GM04503 (cell line): Measurements from ENCODE around the gene DCDC2C.
"Not testable (repeated sequence)": the region's sequence is repeated elsewhere in the genome, so short reads cannot be mapped to it uniquely, and the experiment has no call there.

Experiments
- DNase-seq: peaks from one replicate; pipeline ENCODE4 v3.0.0-alpha.2; 2012; ENCODE audit warnings: low read depth

The DCDC2C gene

GRCh38 chr2:3703236-3703756 is at the start of gene DCDC2C:
DCDC2C (plus strand) TSS chr2:3703575; CDS start chr2:3703752, 177 bp downstream.
- no peak for DNase-seq

GRCh38 chr2:3654011-3654410 is 49.4 kb upstream of the DCDC2C start:
- no peak for DNase-seq

- DNase-seq, result no peak
Observed at GRCh38 chr2:3654531-3655225, 48.7 kb upstream of the DCDC2C start.

- no peak for DNase-seq
Observed at GRCh38 chr2:3655871-3656761, 47.3 kb upstream of the DCDC2C start.

- DNase-seq, result no peak
Observed at GRCh38 chr2:3656762-3657721, 46.3 kb upstream of the DCDC2C start.

GRCh38 chr2:3657881-3658280 is 45.5 kb upstream of the DCDC2C start, which contains the start of gene ALLC:
ALLC (plus strand) TSS chr2:3658200; CDS start chr2:3671158, 12,958 bp downstream.
- DNase-seq, result no peak

GRCh38 chr2:3659447-3660432 is 43.6 kb upstream of the DCDC2C start:
- no peak for DNase-seq

- DNase-seq, result not testable (repeated sequence)
Observed at GRCh38 chr2:3660640-3661039, 42.7 kb upstream of the DCDC2C start.

GRCh38 chr2:3661149-3661660 is 42.2 kb upstream of the DCDC2C start:
- DNase-seq, result no peak

GRCh38 chr2:3662239-3662638 is 41.1 kb upstream of the DCDC2C start:
- no peak for DNase-seq

- DNase-seq, result no peak
Observed at GRCh38 chr2:3664118-3664517, 39.3 kb upstream of the DCDC2C start.

- no peak for DNase-seq
Observed at GRCh38 chr2:3664925-3665324, 38.5 kb upstream of the DCDC2C start.

GRCh38 chr2:3665886-3666612 is 37.3 kb upstream of the DCDC2C start:
- no peak for DNase-seq

- no peak for DNase-seq
Observed at GRCh38 chr2:3666613-3666975, 36.8 kb upstream of the DCDC2C start.

- DNase-seq, result no peak
Observed at GRCh38 chr2:3667151-3667631, 36.2 kb upstream of the DCDC2C start.

GRCh38 chr2:3669656-3670055 is 33.7 kb upstream of the DCDC2C start:
- DNase-seq, result no peak

- DNase-seq, result no peak
Observed at GRCh38 chr2:3670376-3670775, 33.0 kb upstream of the DCDC2C start.

GRCh38 chr2:3670941-3671340 is 32.4 kb upstream of the DCDC2C start:
- no peak for DNase-seq

- no peak for DNase-seq
Observed at GRCh38 chr2:3672861-3673678, 30.3 kb upstream of the DCDC2C start.
